Measurements from ENCODE around the gene PRR33.
A peak's percentile ranks its signal among the peaks of the same experiment; 100 is the strongest.

Gene PRR33

GRCh38 chr11:1929621-1930461, 38.1 kb upstream of the PRR33 start:
- Histone ChIP-seq H3K4me3 (ENCODE audit: insufficient read depth in 1 of 2, low read depth in 1 of 2, low read length in 2 of 2) (no peak overlapping the region), H3K9me3 (ENCODE audit: control insufficient read depth, low read length) (no peaks in the 10 kb centered on the region), H4K8ac (ENCODE audit: low read length) (no peak overlapping the region), H2AK5ac (ENCODE audit: low read length, severe bottlenecking) (no peak overlapping the region), H3K27ac (ENCODE audit: low read length, poor library complexity, severe bottlenecking) (no peak overlapping the region), H3K36me3 (ENCODE audit: control insufficient read depth in 1 of 2, insufficient read depth in 2 of 2, low read depth in 1 of 2, low read length in 2 of 2) (no peaks in the 10 kb centered on the region), H3K27me3 (ENCODE audit: control insufficient read depth in 1 of 2, insufficient read depth in 1 of 2, low read length in 2 of 2) (peaks cover 8 to 31% of the 10 kb centered on the region in 2 experiments), H3K79me1 (replicated peaks; ENCODE audit: low read length, poor library complexity, severe bottlenecking) (no peaks in the 10 kb centered on the region), H3K4me2 (ENCODE audit: low read length, poor library complexity, severe bottlenecking) (no peak overlapping the region), H3K4ac (ENCODE audit: low read depth in 1 of 2, low read length in 2 of 2) (no peak overlapping the region), H2BK15ac (ENCODE audit: low read depth, poor library complexity, severe bottlenecking) (no peak overlapping the region), H4K91ac (ENCODE audit: low read length) (no peak overlapping the region), H3K4me1 (ENCODE audit: control insufficient read depth, insufficient read depth, low read depth, low read length) (peaks cover 15% of the 10 kb centered on the region), H2BK12ac (ENCODE audit: low read length in 2 of 2) (no peak overlapping the region), H2BK120ac (ENCODE audit: low read depth, low read length) (no peak overlapping the region), H3K14ac (ENCODE audit: low read length in 2 of 2) (no peak overlapping the region), H3K23ac (ENCODE audit: low read length in 2 of 2) (peak overlapping the region in 1 of 2 experiments; percentile 1), H2BK5ac (ENCODE audit: low read depth, low read length, poor library complexity, severe bottlenecking) (no peak overlapping the region), H3K18ac (ENCODE audit: low read depth in 1 of 2, low read length in 2 of 2) (no peak overlapping the region), H3K9ac (ENCODE audit: low read length) (no peak overlapping the region), H2AFZ (ENCODE audit: low read depth, low read length) (no peak overlapping the region)
- DNase-seq: no peak
- 89% methylated on average over 25 of the region's 25 CpGs for WGBS

- H3K9me3 ChIP-seq (ENCODE audit: control insufficient read depth, low read length): no peaks in the 10 kb centered on the region
- no peak overlapping the region for H4K8ac ChIP-seq (ENCODE audit: low read length)
- H3K4me2 ChIP-seq (ENCODE audit: low read length, poor library complexity, severe bottlenecking): no peak overlapping the region
- H3K4ac ChIP-seq (ENCODE audit: low read depth in 1 of 2, low read length in 2 of 2): no peak overlapping the region
- H3K79me1 ChIP-seq (replicated peaks; ENCODE audit: low read length, poor library complexity, severe bottlenecking): no peaks in the 10 kb centered on the region
- H4K91ac ChIP-seq (ENCODE audit: low read length): no peak overlapping the region
- H3K36me3 ChIP-seq (ENCODE audit: control insufficient read depth in 1 of 2, insufficient read depth in 2 of 2, low read depth in 1 of 2, low read length in 2 of 2): no peaks in the 10 kb centered on the region
- H2BK15ac ChIP-seq (ENCODE audit: low read depth, poor library complexity, severe bottlenecking): peak overlapping the region; percentile 12
- H2BK120ac ChIP-seq (ENCODE audit: low read depth, low read length): no peak overlapping the region
- no peak overlapping the region for H3K14ac ChIP-seq (ENCODE audit: low read length in 2 of 2)
- H2AK5ac ChIP-seq (ENCODE audit: low read length, severe bottlenecking): no peak overlapping the region
- peaks cover 13 to 25% of the 10 kb centered on the region in 2 experiments for H3K27me3 ChIP-seq (ENCODE audit: control insufficient read depth in 1 of 2, insufficient read depth in 1 of 2, low read length in 2 of 2)
- no peak overlapping the region for H3K23ac ChIP-seq (ENCODE audit: low read length in 2 of 2)
- H2BK12ac ChIP-seq (ENCODE audit: low read length in 2 of 2): no peak overlapping the region
- WGBS: 89% methylated on average over 35 of the region's 35 CpGs
- H3K27ac ChIP-seq (ENCODE audit: low read length, poor library complexity, severe bottlenecking): no peak overlapping the region
- DNase-seq: no peak
- no peak overlapping the region for H3K9ac ChIP-seq (ENCODE audit: low read length)
- no peak overlapping the region for H2BK5ac ChIP-seq (ENCODE audit: low read depth, low read length, poor library complexity, severe bottlenecking)
- H3K4me3 ChIP-seq (ENCODE audit: insufficient read depth in 1 of 2, low read depth in 1 of 2, low read length in 2 of 2): no peak overlapping the region
- no peak overlapping the region for H3K18ac ChIP-seq (ENCODE audit: low read depth in 1 of 2, low read length in 2 of 2)
- no peak overlapping the region for H2AFZ ChIP-seq (ENCODE audit: low read depth, low read length)
- peaks cover 17% of the 10 kb centered on the region for H3K4me1 ChIP-seq (ENCODE audit: control insufficient read depth, insufficient read depth, low read depth, low read length)
These were observed 37.3 kb upstream of the PRR33 start for GRCh38 chr11:1928891-1929541.

GRCh38 chr11:1928470-1928890, 36.8 kb upstream of the PRR33 start:
- Histone ChIP-seq H3K9ac (ENCODE audit: low read length) (no peak overlapping the region), H2AFZ (ENCODE audit: low read depth, low read length) (no peak overlapping the region), H3K9me3 (ENCODE audit: control insufficient read depth, low read length) (no peaks in the 10 kb centered on the region), H3K4me1 (ENCODE audit: control insufficient read depth, insufficient read depth, low read depth, low read length) (peaks cover 17% of the 10 kb centered on the region), H3K23ac (ENCODE audit: low read length in 2 of 2) (no peak overlapping the region), H3K18ac (ENCODE audit: low read depth in 1 of 2, low read length in 2 of 2) (no peak overlapping the region), H2BK120ac (ENCODE audit: low read depth, low read length) (no peak overlapping the region), H2AK5ac (ENCODE audit: low read length, severe bottlenecking) (no peak overlapping the region), H4K8ac (ENCODE audit: low read length) (no peak overlapping the region), H2BK12ac (ENCODE audit: low read length in 2 of 2) (no peak overlapping the region), H3K14ac (ENCODE audit: low read length in 2 of 2) (no peak overlapping the region), H4K91ac (ENCODE audit: low read length) (no peak overlapping the region), H3K36me3 (ENCODE audit: control insufficient read depth in 1 of 2, insufficient read depth in 2 of 2, low read depth in 1 of 2, low read length in 2 of 2) (no peaks in the 10 kb centered on the region), H3K4me3 (ENCODE audit: insufficient read depth in 1 of 2, low read depth in 1 of 2, low read length in 2 of 2) (no peak overlapping the region), H2BK5ac (ENCODE audit: low read depth, low read length, poor library complexity, severe bottlenecking) (no peak overlapping the region), H2BK15ac (ENCODE audit: low read depth, poor library complexity, severe bottlenecking) (no peak overlapping the region), H3K4ac (ENCODE audit: low read depth in 1 of 2, low read length in 2 of 2) (no peak overlapping the region), H3K4me2 (ENCODE audit: low read length, poor library complexity, severe bottlenecking) (no peak overlapping the region), H3K27me3 (ENCODE audit: control insufficient read depth in 1 of 2, insufficient read depth in 1 of 2, low read length in 2 of 2) (peaks cover 16 to 22% of the 10 kb centered on the region in 2 experiments), H3K27ac (ENCODE audit: low read length, poor library complexity, severe bottlenecking) (no peak overlapping the region), H3K79me1 (replicated peaks; ENCODE audit: low read length, poor library complexity, severe bottlenecking) (no peaks in the 10 kb centered on the region)
- no peak for DNase-seq
- WGBS: 85% methylated on average over 12 of the region's 13 CpGs

GRCh38 chr11:1927848-1928469, 36.3 kb upstream of the PRR33 start:
- H2BK120ac ChIP-seq (ENCODE audit: low read depth, low read length): no peak overlapping the region
- WGBS: 90% methylated on average over 20 of the region's 20 CpGs
- no peak overlapping the region for H3K4me2 ChIP-seq (ENCODE audit: low read length, poor library complexity, severe bottlenecking)
- no peaks in the 10 kb centered on the region for H3K36me3 ChIP-seq (ENCODE audit: control insufficient read depth in 1 of 2, insufficient read depth in 2 of 2, low read depth in 1 of 2, low read length in 2 of 2)
- no peak overlapping the region for H3K18ac ChIP-seq (ENCODE audit: low read depth in 1 of 2, low read length in 2 of 2)
- no peaks in the 10 kb centered on the region for H3K79me1 ChIP-seq (replicated peaks; ENCODE audit: low read length, poor library complexity, severe bottlenecking)
- no peak overlapping the region for H3K23ac ChIP-seq (ENCODE audit: low read length in 2 of 2)
- H4K91ac ChIP-seq (ENCODE audit: low read length): no peak overlapping the region
- H2BK5ac ChIP-seq (ENCODE audit: low read depth, low read length, poor library complexity, severe bottlenecking): no peak overlapping the region
- H3K27ac ChIP-seq (ENCODE audit: low read length, poor library complexity, severe bottlenecking): no peak overlapping the region
- H4K8ac ChIP-seq (ENCODE audit: low read length): no peak overlapping the region
- peak overlapping the region; percentile 45 for H3K9ac ChIP-seq (ENCODE audit: low read length)
- H2AFZ ChIP-seq (ENCODE audit: low read depth, low read length): no peak overlapping the region
- no peak overlapping the region for H2BK15ac ChIP-seq (ENCODE audit: low read depth, poor library complexity, severe bottlenecking)
- H3K4ac ChIP-seq (ENCODE audit: low read depth in 1 of 2, low read length in 2 of 2): no peak overlapping the region
- peaks cover 19% of the 10 kb centered on the region for H3K4me1 ChIP-seq (ENCODE audit: control insufficient read depth, insufficient read depth, low read depth, low read length)
- H3K9me3 ChIP-seq (ENCODE audit: control insufficient read depth, low read length): no peaks in the 10 kb centered on the region
- no peak overlapping the region for H2BK12ac ChIP-seq (ENCODE audit: low read length in 2 of 2)
- DNase-seq: no peak
- H2AK5ac ChIP-seq (ENCODE audit: low read length, severe bottlenecking): no peak overlapping the region
- peaks cover 18% of the 10 kb centered on the region in 2 experiments for H3K27me3 ChIP-seq (ENCODE audit: control insufficient read depth in 1 of 2, insufficient read depth in 1 of 2, low read length in 2 of 2)
- H3K14ac ChIP-seq (ENCODE audit: low read length in 2 of 2): no peak overlapping the region
- H3K4me3 ChIP-seq (ENCODE audit: insufficient read depth in 1 of 2, low read depth in 1 of 2, low read length in 2 of 2): no peak overlapping the region

All from mesenchymal stem cell (in vitro differentiated cells and primary cell).